Measurements from ENCODE around the gene ARID1B. TPM values are rescaled to one million over a fixed set of nuclear protein-coding genes. Genes with fewer than 3 reads are reported as not detected.

The ARID1B gene
- total RNA-seq, 2 experiments from 2014 or later: 36.9 to 38.9 TPM

- ATAC-seq: no peak
- H3K4me1 Mint-ChIP-seq (ENCODE audit: low read depth): peaks cover 25% of the 10 kb centered on the region
- no peak for DNase-seq
- no peak overlapping the region for H3K27ac Mint-ChIP-seq
- no peaks in the 10 kb centered on the region for H3K36me3 Mint-ChIP-seq (ENCODE audit: low read depth)
- no peaks in the 10 kb centered on the region for H3K9me3 Mint-ChIP-seq
- ChIA-PET POLR2A (no interaction called here), CTCF (interaction anchor here (1.1 to 1.8 kb wide), 4 partner anchors 8 to 50 kb away, joined by 3 to 7 read pairs (median 4); no protein-coding TSS in a partner anchor)
- H3K27me3 Mint-ChIP-seq: peaks cover 5% of the 10 kb centered on the region
- no peak overlapping the region for H3K4me3 Mint-ChIP-seq
- intact Hi-C loops (cut with micrococcal nuclease): no loop called here
- no peak for TF ChIP-seq CTCF (IDR thresholded peaks at IDR 0.05)
These were observed 447.2 kb downstream of the ARID1B start for GRCh38 chr6:157224178-157224950.

DNA sequence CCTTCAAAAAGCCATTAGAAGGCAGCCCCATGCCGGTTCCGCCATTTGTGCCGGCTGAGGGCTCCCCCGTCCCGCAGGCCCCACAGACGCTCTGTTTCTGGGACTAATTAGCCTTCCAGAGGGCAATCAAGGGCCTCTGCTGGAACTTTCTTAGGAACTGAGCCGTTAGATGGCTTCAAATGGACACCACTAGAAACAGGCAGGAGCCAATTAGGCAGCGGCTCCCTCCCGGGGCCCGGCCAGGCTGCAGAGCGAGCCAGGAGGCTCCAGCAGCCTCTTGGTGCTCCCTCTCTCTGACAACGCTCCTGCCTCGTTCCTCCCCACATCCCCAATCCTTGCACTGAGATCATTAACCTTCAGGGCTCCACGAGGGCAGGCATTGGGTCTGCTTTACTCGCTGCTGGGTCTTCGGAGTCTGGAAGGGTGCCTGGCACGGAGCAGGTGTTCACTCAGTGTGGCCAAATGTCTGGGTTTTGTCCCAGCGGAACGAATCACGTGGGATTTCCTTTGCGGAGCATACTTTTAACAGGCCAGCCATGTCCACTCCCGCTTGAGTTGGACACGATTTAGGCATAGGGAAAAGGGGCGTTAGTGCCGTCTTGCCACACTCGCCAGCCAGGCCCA is 447.9 kb downstream of the ARID1B start:
- Mint-ChIP-seq H3K4me3 (no peak overlapping the region), H3K36me3 (ENCODE audit: low read depth) (no peaks in the 10 kb centered on the region), H3K9me3 (no peaks in the 10 kb centered on the region), H3K4me1 (ENCODE audit: low read depth) (peaks cover 25% of the 10 kb centered on the region), H3K27me3 (peaks cover 5% of the 10 kb centered on the region), H3K27ac (no peak overlapping the region)
- no peak for TF ChIP-seq CTCF (IDR thresholded peaks at IDR 0.05)
- ATAC-seq: no peak
- POLR2A ChIA-PET: no interaction called here
- intact Hi-C loops (cut with micrococcal nuclease): no loop called here
- CTCF ChIA-PET: interaction anchor here (0.9 to 1.8 kb wide), 3 partner anchors 10 to 50 kb away, joined by 3 to 5 read pairs (median 4); no protein-coding TSS in a partner anchor
- no peak for DNase-seq

GRCh38 chr6:157225575-157225995 is 448.4 kb downstream of the ARID1B start:
- intact Hi-C loops (cut with micrococcal nuclease): no loop called here
- POLR2A ChIA-PET: no interaction called here
- H3K4me3 Mint-ChIP-seq: no peak overlapping the region
- no peak for DNase-seq
- peaks cover 25% of the 10 kb centered on the region for H3K4me1 Mint-ChIP-seq (ENCODE audit: low read depth)
- ATAC-seq: no peak
- peaks cover 5% of the 10 kb centered on the region for H3K27me3 Mint-ChIP-seq
- H3K36me3 Mint-ChIP-seq (ENCODE audit: low read depth): no peaks in the 10 kb centered on the region
- H3K9me3 Mint-ChIP-seq: no peaks in the 10 kb centered on the region
- CTCF ChIA-PET: interaction anchor here (0.9 to 1.7 kb wide), 2 partner anchors 10 to 48 kb away, joined by 4 to 5 read pairs; no protein-coding TSS in a partner anchor
- no peak overlapping the region for H3K27ac Mint-ChIP-seq
- TF ChIP-seq CTCF (IDR thresholded peaks at IDR 0.05): no peak

- no peak overlapping the region for H3K4me3 Mint-ChIP-seq
- ChIA-PET CTCF (interaction anchor here (0.9 to 1.7 kb wide), 2 partner anchors 10 to 48 kb away, joined by 4 to 5 read pairs; no protein-coding TSS in a partner anchor), POLR2A (no interaction called here)
- TF ChIP-seq CTCF (IDR thresholded peaks at IDR 0.05): no peak
- H3K27me3 Mint-ChIP-seq: peaks cover 5% of the 10 kb centered on the region
- ATAC-seq: no peak
- DNase-seq: no peak
- H3K27ac Mint-ChIP-seq: no peak overlapping the region
- H3K36me3 Mint-ChIP-seq (ENCODE audit: low read depth): no peaks in the 10 kb centered on the region
- intact Hi-C loops (cut with micrococcal nuclease): no loop called here
- H3K4me1 Mint-ChIP-seq (ENCODE audit: low read depth): peaks cover 22% of the 10 kb centered on the region
- H3K9me3 Mint-ChIP-seq: no peaks in the 10 kb centered on the region
These were observed 448.9 kb downstream of the ARID1B start for GRCh38 chr6:157226026-157226625.

Data from activated CD8-positive, alpha-beta T cell treated with anti-CD3 and anti-CD28 coated beads for 36 hours (primary cell).